Measurements from ENCODE around the gene ZFP36L1.
"Not testable (repeated sequence)": the region's sequence is repeated elsewhere in the genome, so short reads cannot be mapped to it uniquely, and the experiment has no call there.

The ZFP36L1 gene

GRCh38 chr14:68766299-68767247, 26.3 kb downstream of the ZFP36L1 start:
- Histone ChIP-seq H3K4me1 (ENCODE audit: control insufficient read depth, insufficient read depth, low read length) (peaks cover 6% of the 10 kb centered on the region), H3K9ac (ENCODE audit: low read depth, low read length) (no peak overlapping the region), H3K9me3 (ENCODE audit: control insufficient read depth, insufficient read depth, low read length) (no peaks in the 10 kb centered on the region), H3K27me3 (ENCODE audit: control insufficient read depth, insufficient read depth, low read length) (no peaks in the 10 kb centered on the region), H3K4me3 (ENCODE audit: low read depth, low read length) (no peak overlapping the region), H3K36me3 (ENCODE audit: control insufficient read depth, insufficient read depth, low read length) (no peaks in the 10 kb centered on the region)

DNA sequence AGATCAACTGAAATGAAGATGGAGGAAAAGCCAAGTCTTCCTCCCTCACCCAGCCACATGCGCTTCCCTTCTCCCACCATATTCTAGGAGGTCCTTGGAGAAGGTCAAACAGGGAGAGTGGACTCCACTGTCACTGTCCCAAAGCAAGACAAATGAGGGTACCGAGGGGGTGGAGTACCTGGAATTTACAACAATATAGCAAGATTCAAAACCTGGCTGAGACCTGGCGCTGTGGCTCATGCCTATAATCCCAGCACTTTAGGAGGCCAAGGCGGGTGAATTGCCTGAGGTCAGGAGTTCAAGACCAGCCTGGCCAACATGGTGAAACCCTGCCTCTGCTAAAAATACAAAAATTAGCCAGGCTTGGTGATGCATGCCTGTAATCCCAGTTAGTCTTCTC, 29.0 kb downstream of the ZFP36L1 start:
- not testable (repeated sequence) for H3K4me3 ChIP-seq (ENCODE audit: low read depth, low read length); H3K9ac ChIP-seq (ENCODE audit: low read depth, low read length); H3K27me3 ChIP-seq (ENCODE audit: control insufficient read depth, insufficient read depth, low read length); H3K4me1 ChIP-seq (ENCODE audit: control insufficient read depth, insufficient read depth, low read length); H3K36me3 ChIP-seq (ENCODE audit: control insufficient read depth, insufficient read depth, low read length); H3K9me3 ChIP-seq (ENCODE audit: control insufficient read depth, insufficient read depth, low read length)

DNA sequence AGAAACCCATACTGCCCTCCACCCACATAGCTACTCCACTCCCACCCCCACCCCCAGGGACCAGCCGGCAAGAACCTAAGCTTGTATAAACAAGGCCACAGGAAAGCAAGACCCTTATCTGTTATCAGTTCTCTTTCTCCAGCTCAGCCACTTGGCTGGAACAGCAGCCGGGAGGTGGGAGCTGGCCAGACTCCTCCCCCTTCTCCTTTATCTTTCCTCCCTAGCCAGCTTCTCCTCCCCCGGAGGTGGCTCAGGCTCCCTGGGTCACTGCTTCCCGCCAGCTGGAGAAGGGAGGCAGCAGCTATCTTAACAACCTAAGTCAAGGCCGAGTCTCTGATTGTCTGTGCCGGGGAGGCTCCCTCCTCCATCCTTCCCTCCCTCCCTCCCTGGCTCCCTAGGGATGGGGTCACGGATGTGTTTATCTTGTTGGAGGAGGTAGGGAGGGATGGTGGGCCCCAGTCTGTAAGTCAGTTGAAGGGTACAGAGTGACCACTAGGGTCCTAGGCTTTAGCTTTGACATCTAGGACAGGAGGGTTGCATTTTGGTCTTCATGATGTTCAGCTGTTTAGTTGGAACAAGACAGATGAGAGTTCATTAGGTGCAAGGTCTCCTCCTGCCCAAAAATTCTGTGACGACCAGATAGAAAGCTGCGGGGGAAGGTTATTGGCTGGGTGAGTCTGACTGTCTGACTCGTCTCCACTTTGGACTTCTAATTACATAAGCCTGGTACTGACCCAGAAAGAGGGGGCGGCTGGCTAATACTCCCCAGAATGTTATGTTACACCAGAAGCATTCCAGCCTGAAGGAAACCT, 29.7 kb downstream of the ZFP36L1 start:
- H3K4me3 ChIP-seq (ENCODE audit: low read depth, low read length): no peak overlapping the region
- no peaks in the 10 kb centered on the region for H3K27me3 ChIP-seq (ENCODE audit: control insufficient read depth, insufficient read depth, low read length)
- no peak overlapping the region for H3K9ac ChIP-seq (ENCODE audit: low read depth, low read length)
- no peaks in the 10 kb centered on the region for H3K36me3 ChIP-seq (ENCODE audit: control insufficient read depth, insufficient read depth, low read length)
- H3K4me1 ChIP-seq (ENCODE audit: control insufficient read depth, insufficient read depth, low read length): peaks cover 6% of the 10 kb centered on the region
- H3K9me3 ChIP-seq (ENCODE audit: control insufficient read depth, insufficient read depth, low read length): no peaks in the 10 kb centered on the region

GRCh38 chr14:68761391-68761790, 31.5 kb downstream of the ZFP36L1 start:
- Histone ChIP-seq H3K36me3 (ENCODE audit: control insufficient read depth, insufficient read depth, low read length) (no peaks in the 10 kb centered on the region), H3K9me3 (ENCODE audit: control insufficient read depth, insufficient read depth, low read length) (no peaks in the 10 kb centered on the region), H3K4me3 (ENCODE audit: low read depth, low read length) (no peak overlapping the region), H3K9ac (ENCODE audit: low read depth, low read length) (no peak overlapping the region), H3K4me1 (ENCODE audit: control insufficient read depth, insufficient read depth, low read length) (peaks cover 6% of the 10 kb centered on the region), H3K27me3 (ENCODE audit: control insufficient read depth, insufficient read depth, low read length) (no peaks in the 10 kb centered on the region)

DNA sequence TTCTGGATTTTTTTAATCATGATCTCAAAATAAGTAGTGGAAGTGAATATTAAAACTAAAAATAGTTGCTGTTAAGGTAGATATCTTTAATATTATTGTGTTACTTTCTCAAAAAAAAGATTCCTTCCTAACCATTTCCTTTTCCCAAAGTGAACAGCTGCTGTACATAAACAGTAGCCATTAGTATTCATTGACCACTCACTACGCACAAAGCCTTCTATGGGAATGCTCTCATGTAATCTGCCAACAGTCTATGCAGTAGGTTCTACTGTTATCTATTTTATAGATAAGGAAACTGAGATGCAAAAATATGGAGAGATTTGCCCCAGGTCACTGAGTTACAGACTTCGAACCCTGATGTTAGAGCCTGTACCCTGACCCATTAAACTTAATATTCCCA, 32.1 kb downstream of the ZFP36L1 start:
- peaks cover 6% of the 10 kb centered on the region for H3K4me1 ChIP-seq (ENCODE audit: control insufficient read depth, insufficient read depth, low read length)
- H3K36me3 ChIP-seq (ENCODE audit: control insufficient read depth, insufficient read depth, low read length): no peaks in the 10 kb centered on the region
- H3K9me3 ChIP-seq (ENCODE audit: control insufficient read depth, insufficient read depth, low read length): no peaks in the 10 kb centered on the region
- H3K4me3 ChIP-seq (ENCODE audit: low read depth, low read length): no peak overlapping the region
- H3K27me3 ChIP-seq (ENCODE audit: control insufficient read depth, insufficient read depth, low read length): no peaks in the 10 kb centered on the region
- no peak overlapping the region for H3K9ac ChIP-seq (ENCODE audit: low read depth, low read length)

DNA sequence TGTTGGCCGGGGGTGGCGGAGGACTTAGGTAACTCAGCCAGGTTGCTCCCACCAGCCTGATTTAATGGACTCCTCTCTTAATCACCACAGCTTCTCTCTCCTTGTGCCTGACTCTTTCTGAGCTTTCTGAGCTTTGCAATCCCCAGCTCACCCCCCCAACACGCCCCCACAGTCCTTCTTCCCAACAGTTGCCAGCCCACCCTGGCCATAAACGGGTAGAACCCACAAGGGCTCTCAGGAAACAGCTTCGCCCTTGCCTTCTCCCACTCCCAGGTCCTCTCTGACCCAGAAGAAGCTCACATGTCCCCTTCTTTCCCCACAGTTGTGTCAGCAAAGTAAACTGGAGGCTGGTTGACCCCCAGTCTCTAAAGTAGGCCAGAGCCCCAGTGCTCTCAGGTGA, 32.9 kb downstream of the ZFP36L1 start:
- no peaks in the 10 kb centered on the region for H3K9me3 ChIP-seq (ENCODE audit: control insufficient read depth, insufficient read depth, low read length)
- no peak overlapping the region for H3K9ac ChIP-seq (ENCODE audit: low read depth, low read length)
- H3K27me3 ChIP-seq (ENCODE audit: control insufficient read depth, insufficient read depth, low read length): no peaks in the 10 kb centered on the region
- no peaks in the 10 kb centered on the region for H3K36me3 ChIP-seq (ENCODE audit: control insufficient read depth, insufficient read depth, low read length)
- peaks cover 6% of the 10 kb centered on the region for H3K4me1 ChIP-seq (ENCODE audit: control insufficient read depth, insufficient read depth, low read length)
- H3K4me3 ChIP-seq (ENCODE audit: low read depth, low read length): no peak overlapping the region

DNA sequence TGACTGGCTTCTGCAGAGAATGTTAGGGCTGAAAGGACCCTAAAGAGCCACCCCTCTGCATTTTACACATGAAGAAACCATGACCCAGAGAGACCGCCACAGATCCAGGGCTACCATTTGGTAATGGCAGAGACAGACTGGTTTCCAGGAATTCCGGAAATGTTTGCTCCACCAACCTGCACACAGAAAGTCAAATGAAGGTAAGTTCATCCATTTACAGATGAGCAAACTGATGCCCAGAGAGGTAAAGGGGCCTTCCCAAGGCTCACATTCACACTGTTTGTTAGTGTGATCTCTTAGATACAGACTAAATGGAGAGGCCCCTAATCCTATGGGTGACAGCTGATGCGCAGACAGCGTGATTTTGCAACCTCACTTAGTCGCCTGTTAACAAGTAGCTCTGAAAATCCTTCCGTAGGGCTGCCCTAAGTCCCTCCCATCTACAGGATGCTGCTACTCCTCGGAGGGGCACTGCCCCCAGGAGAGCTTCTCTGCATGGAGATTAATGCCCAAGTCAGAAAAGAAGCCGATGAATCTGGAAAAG, 33.8 kb downstream of the ZFP36L1 start:
- Histone ChIP-seq H3K4me1 (ENCODE audit: control insufficient read depth, insufficient read depth, low read length) (peaks cover 6% of the 10 kb centered on the region), H3K4me3 (ENCODE audit: low read depth, low read length) (no peak overlapping the region), H3K9me3 (ENCODE audit: control insufficient read depth, insufficient read depth, low read length) (no peaks in the 10 kb centered on the region), H3K36me3 (ENCODE audit: control insufficient read depth, insufficient read depth, low read length) (no peaks in the 10 kb centered on the region), H3K27me3 (ENCODE audit: control insufficient read depth, insufficient read depth, low read length) (no peaks in the 10 kb centered on the region), H3K9ac (ENCODE audit: low read depth, low read length) (no peak overlapping the region)

- Histone ChIP-seq H3K9me3 (ENCODE audit: control insufficient read depth, insufficient read depth, low read length) (no peaks in the 10 kb centered on the region), H3K4me1 (ENCODE audit: control insufficient read depth, insufficient read depth, low read length) (peaks cover 4% of the 10 kb centered on the region), H3K27me3 (ENCODE audit: control insufficient read depth, insufficient read depth, low read length) (no peaks in the 10 kb centered on the region), H3K4me3 (ENCODE audit: low read depth, low read length) (no peak overlapping the region), H3K9ac (ENCODE audit: low read depth, low read length) (no peak overlapping the region), H3K36me3 (ENCODE audit: control insufficient read depth, insufficient read depth, low read length) (no peaks in the 10 kb centered on the region)
Observed at GRCh38 chr14:68758301-68758700, 34.6 kb downstream of the ZFP36L1 start.

- Histone ChIP-seq H3K9ac (ENCODE audit: low read depth, low read length) (no peak overlapping the region), H3K4me1 (ENCODE audit: control insufficient read depth, insufficient read depth, low read length) (peaks cover 3% of the 10 kb centered on the region)
Observed at GRCh38 chr14:68757618-68758081, 35.2 kb downstream of the ZFP36L1 start.

GRCh38 chr14:68756734-68757133, 36.1 kb downstream of the ZFP36L1 start:
- no peaks in the 10 kb centered on the region for H3K36me3 ChIP-seq (ENCODE audit: control insufficient read depth, insufficient read depth, low read length)
- no peak overlapping the region for H3K9ac ChIP-seq (ENCODE audit: low read depth, low read length)
- H3K27me3 ChIP-seq (ENCODE audit: control insufficient read depth, insufficient read depth, low read length): no peaks in the 10 kb centered on the region
- no peaks in the 10 kb centered on the region for H3K4me1 ChIP-seq (ENCODE audit: control insufficient read depth, insufficient read depth, low read length)
- H3K9me3 ChIP-seq (ENCODE audit: control insufficient read depth, insufficient read depth, low read length): no peaks in the 10 kb centered on the region
- H3K4me3 ChIP-seq (ENCODE audit: low read depth, low read length): no peak overlapping the region

More at GRCh38 chr14:68757618-68758081, 35.2 kb downstream of the ZFP36L1 start:
- no peaks in the 10 kb centered on the region for H3K9me3 ChIP-seq (ENCODE audit: control insufficient read depth, insufficient read depth, low read length)
- no peaks in the 10 kb centered on the region for H3K27me3 ChIP-seq (ENCODE audit: control insufficient read depth, insufficient read depth, low read length)
- H3K4me3 ChIP-seq (ENCODE audit: low read depth, low read length): no peak overlapping the region
- H3K36me3 ChIP-seq (ENCODE audit: control insufficient read depth, insufficient read depth, low read length): no peaks in the 10 kb centered on the region

- Histone ChIP-seq H3K36me3 (ENCODE audit: control insufficient read depth, insufficient read depth, low read length) (no peaks in the 10 kb centered on the region), H3K9ac (ENCODE audit: low read depth, low read length) (no peak overlapping the region), H3K4me3 (ENCODE audit: low read depth, low read length) (no peak overlapping the region), H3K4me1 (ENCODE audit: control insufficient read depth, insufficient read depth, low read length) (no peaks in the 10 kb centered on the region), H3K27me3 (ENCODE audit: control insufficient read depth, insufficient read depth, low read length) (no peaks in the 10 kb centered on the region), H3K9me3 (ENCODE audit: control insufficient read depth, insufficient read depth, low read length) (no peaks in the 10 kb centered on the region)
Observed at GRCh38 chr14:68756000-68756481, 36.8 kb downstream of the ZFP36L1 start.
